H1 (cell line): ENCODE measurements around the gene PRPF6. TPM values are rescaled to one million over a fixed set of nuclear protein-coding genes. Genes with fewer than 3 reads are reported as not detected.

ENCODE experiments used
- CTCF ChIA-PET: fragments of 300-600 bp; sonication (Branson Sonifier 250); formaldehyde crosslinking; loops from one replicate; lab custom pipeline; 2021; ENCODE audit not compliant: partially characterized antibody; lab: Charles Lee
- POLR2A ChIA-PET: fragments of 300-600 bp; sonication (Branson Sonifier 250); formaldehyde crosslinking; loops from one replicate; lab custom pipeline; 2021; ENCODE audit warnings: inconsistent platforms; ENCODE audit not compliant: partially characterized antibody; lab: Charles Lee
- DNase-seq, 2 experiments: peaks; one replicate each; pipeline versions ENCODE4 v3.0.0 to v3.0.0-alpha.2; 2010 to 2022; ENCODE audit warnings: low spot score in 2 of 2, low read depth in 1 of 2, mixed read lengths in 1 of 2
- FAIRE-seq: peaks from 2 replicates; lab custom pipeline; 2011; peaks lifted over from hg19 to GRCh38; lab: Jason Lieb, UNC
- H2AFZ ChIP-seq: 2 replicates; pipeline ENCODE4 v1.8.1; 2012; ENCODE audit warnings: low read length, inconsistent platforms
- H2AK5ac ChIP-seq: 2 replicates; pipeline ENCODE4 v1.6.1; 2013; ENCODE audit warnings: low read depth, low read length
- H2BK120ac ChIP-seq: replicated peaks from 2 replicates; pipeline ENCODE3; 2013; ENCODE audit warnings: low read depth, low read length, inconsistent platforms
- H2BK12ac ChIP-seq: 2 replicates; pipeline ENCODE4 v1.6.1; 2013; ENCODE audit warnings: low read depth, low read length
- H2BK15ac ChIP-seq: 2 replicates; pipeline ENCODE4 v1.6.1; 2013; ENCODE audit warnings: low read length
- H2BK20ac ChIP-seq: 2 replicates; pipeline ENCODE4 v1.6.1; 2013; ENCODE audit warnings: low read length
- H2BK5ac ChIP-seq: 2 replicates; pipeline ENCODE4 v1.6.1; 2013; ENCODE audit warnings: low read depth, low read length
- H3K14ac ChIP-seq: 2 replicates; pipeline ENCODE4 v1.6.1; 2013; ENCODE audit warnings: inconsistent platforms; ENCODE audit not compliant: insufficient read length
- H3K18ac ChIP-seq: 2 replicates; pipeline ENCODE4 v1.6.1; 2013; ENCODE audit warnings: low read length; ENCODE audit errors: extremely low read depth
- H3K23ac ChIP-seq: 2 replicates; pipeline ENCODE4 v1.6.1; 2013; ENCODE audit warnings: inconsistent platforms; ENCODE audit not compliant: insufficient read length
- H3K23me2 ChIP-seq: 2 replicates; pipeline ENCODE4 v1.6.1; 2013; ENCODE audit warnings: low read depth, low read length
- H3K27ac ChIP-seq: 2 replicates; pipeline ENCODE4 v1.6.1; 2011; ENCODE audit warnings: low read depth, low read length, inconsistent platforms
- H3K27me3 ChIP-seq, 4 experiments: replicated peaks in 1 of 4; 1 replicate in 1 of 4; 2 replicates in 3 of 4; pipeline versions ENCODE4 v1.6.1 to v1.8.1; 2011 to 2013; ENCODE audit warnings: low read length in 3 of 4, mild to moderate bottlenecking in 3 of 4, inconsistent platforms in 2 of 4, mixed read lengths in 2 of 4, moderate library complexity in 1 of 4; ENCODE audit not compliant: control insufficient read depth in 3 of 4, insufficient read depth in 3 of 4; ENCODE audit errors: extremely low read depth in 1 of 4
- H3K36me3 ChIP-seq, 4 experiments: 2 replicates each; pipeline versions ENCODE4 v1.6.1 to v1.8.1; 2011 to 2013; ENCODE audit warnings: mild to moderate bottlenecking in 4 of 4, low read length in 3 of 4, moderate library complexity in 2 of 4, control low read depth in 1 of 4, inconsistent platforms in 1 of 4; ENCODE audit not compliant: insufficient read depth in 4 of 4, control insufficient read depth in 2 of 4
- H3K4ac ChIP-seq: replicated peaks from 2 replicates; pipeline ENCODE3; 2013; ENCODE audit warnings: low read length, low read depth, mixed read lengths, inconsistent platforms; ENCODE audit not compliant: insufficient read length
- H3K4me1 ChIP-seq, 4 experiments: replicated peaks in 1 of 4; 1 replicate in 1 of 4; 2 replicates in 3 of 4; pipeline versions ENCODE4 v1.6.1 to v1.8.1; 2011 to 2013; ENCODE audit warnings: low read length in 3 of 4, inconsistent platforms in 2 of 4, mixed read lengths in 1 of 4; ENCODE audit not compliant: insufficient read depth in 4 of 4, control insufficient read depth in 3 of 4
- H3K4me2 ChIP-seq, 2 experiments: 2 replicates each; pipeline versions ENCODE4 v1.6.1 to v1.8.1; 2011 to 2013; ENCODE audit warnings: low read depth in 2 of 2, low read length in 2 of 2, control low read depth in 1 of 2, inconsistent platforms in 1 of 2, mild to moderate bottlenecking in 1 of 2; ENCODE audit not compliant: insufficient read depth in 1 of 2
- H3K4me3 ChIP-seq, 4 experiments: fragments of 200-600, 300-600 bp in 1 of 4; sonication (generic), shearing (Covaris generic), sonication (Bioruptor Twin) in 1 of 4; 2 replicates each; pipeline versions ENCODE4 v1.5.1 to v1.8.1; 2011 to 2016; ENCODE audit warnings: low read length in 4 of 4, low read depth in 3 of 4, control low read depth in 2 of 4, inconsistent platforms in 2 of 4, mild to moderate bottlenecking in 2 of 4, mixed read lengths in 1 of 4, moderate library complexity in 1 of 4; ENCODE audit not compliant: insufficient read depth in 2 of 4; ENCODE audit errors: extremely low read depth in 1 of 4
- H3K56ac ChIP-seq: replicated peaks from 2 replicates; pipeline ENCODE3; 2013; ENCODE audit warnings: low read depth, mild to moderate bottlenecking, mixed read lengths, low read length, inconsistent platforms; ENCODE audit not compliant: insufficient read length
- H3K79me1 ChIP-seq: 2 replicates; pipeline ENCODE4 v1.6.1; 2013; ENCODE audit warnings: low read depth, low read length, control low read depth
- H3K79me2 ChIP-seq, 2 experiments: 2 replicates each; pipeline versions ENCODE4 v1.6.1 to v1.8.1; 2012 to 2013; ENCODE audit warnings: low read length in 2 of 2, mild to moderate bottlenecking in 2 of 2, inconsistent platforms in 1 of 2; ENCODE audit not compliant: insufficient read depth in 2 of 2, control insufficient read depth in 1 of 2
- H3K9ac ChIP-seq, 4 experiments: replicated peaks in 1 of 4; 1 replicate in 1 of 4; 2 replicates in 3 of 4; pipeline versions ENCODE4 v1.6.1 to v1.8.1; 2011 to 2013; ENCODE audit warnings: low read depth in 3 of 4, low read length in 3 of 4, control low read depth in 2 of 4, mild to moderate bottlenecking in 2 of 4, moderate library complexity in 2 of 4, inconsistent platforms in 1 of 4; ENCODE audit errors: extremely low read depth in 1 of 4
- H3K9me3 ChIP-seq, 2 experiments: 2 replicates each; pipeline versions ENCODE4 v1.6.1 to v1.8.1; 2012 to 2013; ENCODE audit warnings: mild to moderate bottlenecking in 2 of 2, moderate library complexity in 2 of 2, control low read depth in 1 of 2, inconsistent platforms in 1 of 2, low read depth in 1 of 2, low read length in 1 of 2, mixed read lengths in 1 of 2; ENCODE audit not compliant: insufficient read depth in 2 of 2
- H4K20me1 ChIP-seq, 2 experiments: replicated peaks in 1 of 2; 2 replicates each; pipeline versions ENCODE3 to v1.8.1; 2011 to 2013; ENCODE audit warnings: inconsistent platforms in 2 of 2, low read length in 2 of 2, mild to moderate bottlenecking in 1 of 2; ENCODE audit not compliant: insufficient read depth in 2 of 2, control insufficient read depth in 1 of 2
- H4K5ac ChIP-seq: 2 replicates; pipeline ENCODE4 v1.6.1; 2013; ENCODE audit warnings: low read length, low read depth, mixed read lengths, inconsistent platforms; ENCODE audit not compliant: insufficient read length
- H4K8ac ChIP-seq: 2 replicates; pipeline ENCODE4 v1.8.0; 2013; ENCODE audit warnings: mild to moderate bottlenecking, moderate library complexity, low read length, inconsistent platforms; ENCODE audit not compliant: insufficient read depth; ENCODE audit errors: extremely low read depth
- H4K91ac ChIP-seq: replicated peaks from 2 replicates; pipeline ENCODE3; 2013; ENCODE audit warnings: low read length, mixed read lengths, inconsistent platforms; ENCODE audit not compliant: insufficient read length
- E2F6 ChIP-seq: IDR thresholded peaks from 2 replicates; pipeline ENCODE4 v1.6.1; 2012; ENCODE audit warnings: inconsistent platforms
- EP300 ChIP-seq, 2 experiments: IDR thresholded peaks; 1 replicate in 1 of 2; 2 replicates in 1 of 2; pipeline ENCODE4 v1.6.1; 2011 to 2012; ENCODE audit warnings: low read depth in 2 of 2, low read length in 2 of 2, mild to moderate bottlenecking in 2 of 2, borderline replicate concordance in 1 of 2, inconsistent platforms in 1 of 2, moderate library complexity in 1 of 2
- GABPA ChIP-seq: IDR thresholded peaks from 2 replicates; pipeline ENCODE4 v1.6.1; 2011; ENCODE audit warnings: mild to moderate bottlenecking, low read length, moderate library complexity, borderline replicate concordance; ENCODE audit not compliant: insufficient read depth
- MAFK ChIP-seq: IDR thresholded peaks from 2 replicates; pipeline ENCODE4 v1.6.1; 2012; ENCODE audit warnings: low read depth, mild to moderate bottlenecking, improper control_type of control experiment, low read length
- PHF8 ChIP-seq: fragments of 200-600 bp; sonication (generic); conservative IDR thresholded peaks from 2 replicates; pipeline ENCODE4 v1.7.1; 2012; ENCODE audit warnings: low read depth, mild to moderate bottlenecking, inconsistent platforms, low read length, moderate library complexity
- RAD21 ChIP-seq, 2 experiments: IDR thresholded peaks in 1 of 2; conservative IDR thresholded peaks in 1 of 2; 2 replicates each; pipeline ENCODE4 v1.6.1; 2011; ENCODE audit warnings: low read depth in 2 of 2, low read length in 2 of 2, improper control_type of control experiment in 1 of 2, inconsistent platforms in 1 of 2, mild to moderate bottlenecking in 1 of 2, moderate library complexity in 1 of 2
- SIX5 ChIP-seq: IDR thresholded peaks from 2 replicates; pipeline ENCODE4 v1.6.1; 2011; ENCODE audit warnings: mild to moderate bottlenecking, low read depth, low read length
- YY1 ChIP-seq: IDR thresholded peaks from 2 replicates; pipeline ENCODE4 v1.6.1; 2011; ENCODE audit warnings: low read depth, mild to moderate bottlenecking, low read length
- WGBS, 2 experiments: shearing (Covaris generic) in 1 of 2; methylation state at CpG; one replicate each; pipeline versions ENCODE4 v1.1.6 to v1.1.7; 2013 to 2015; ENCODE audit warnings: low lambda C conversion rate in 2 of 2, mixed read lengths in 2 of 2, inconsistent platforms in 1 of 2, low coverage in 1 of 2, missing lambda C conversion rate in 1 of 2; ENCODE audit not compliant: insufficient replicate concordance in 2 of 2, insufficient coverage in 1 of 2, insufficient read length in 1 of 2; ENCODE audit errors: extremely low coverage in 1 of 2, missing lambda C conversion rate in 1 of 2; 5-methylcytosine and 5-hydroxymethylcytosine counted together
- polyA plus RNA-seq, 7 experiments: library from polyadenylated mRNA; depleted of rRNA in 3 of 7; stranded (reverse) in 5 of 7; unstranded in 2 of 7; fragments of >200 nt in 5 of 7; fragments of 200-250 nt in 2 of 7; gene quantifications; 1 replicate in 5 of 7; 2 replicates in 1 of 7; 4 replicates in 1 of 7; pipeline versions ENCODE4 v1.2.1 to v1.2.3, GENCODE V29; 2011 to 2013; ENCODE audit warnings: missing spikeins in 2 of 7, mixed read lengths in 2 of 7
- total RNA-seq: library from RNA; stranded (reverse); fragmentation: NEBNext Ultra II Directional; extraction: Animal tissue kit (Norgen Biotek cat#: 25700); gene quantifications from 2 replicates; pipeline ENCODE4 v1.2.1, GENCODE V29; 2021
- TF ChIP-seq, protein P1 (sequence below): IDR thresholded peaks from 2 replicates; pipeline ENCODE4 v1.6.1; 2011; ENCODE audit warnings: low read depth, mild to moderate bottlenecking, low read length; ENCODE audit not compliant: insufficient read depth

Gene PRPF6
- total and polyA plus RNA-seq, 2 of the 8 experiments (the other 6 are each of a cell fraction or from before 2014, with no cell fraction given): 27.9 to 76.9 TPM

GRCh38 chr20:63958471-63958870 lies 22.5 kb upstream of the PRPF6 start:
- H4K20me1 ChIP-seq: peaks cover 10 to 15% of the 10 kb centered on the region in 2 experiments
- H3K4ac ChIP-seq: peak overlapping the region; percentile 78
- peak overlapping the region; percentile 53; the same call in 1 of the 2 replicates for H2AK5ac ChIP-seq
- DNase-seq: no peak
- 60% methylated on average over 3 of the region's 4 CpGs; no CpG with 5 or more reads in 1 of the 2 experiments for WGBS, 2 experiments
- peaks cover 9 to 31% (median 22%) of the 10 kb centered on the region in 4 experiments; a peak in 6 of 8 replicates for H3K36me3 ChIP-seq
- no peak overlapping the region for H3K9ac ChIP-seq
- H3K23ac ChIP-seq: no peak overlapping the region
- CTCF ChIA-PET: interaction anchor here (0.8 to 1.2 kb wide), 3 partner anchors 16 to 49 kb away, joined by 4 to 6 read pairs (median 4); partner anchors contain the start of gene PRPF6
- peak overlapping the region; percentile 58 for H2BK5ac ChIP-seq
- POLR2A ChIA-PET: interaction anchor here (0.6 to 2.0 kb wide), 4 partner anchors 10 to 22 kb away, joined by 3 to 11 read pairs (median 4); partner anchors contain the start of gene PRPF6
- peaks cover 3 to 12% of the 10 kb centered on the region in 2 experiments; a peak in 3 of 4 replicates for H3K9me3 ChIP-seq
- peaks cover 13% of the 10 kb centered on the region for H3K79me1 ChIP-seq
- no peak overlapping the region; the same call in 1 of the 2 replicates for H2BK20ac ChIP-seq
- no peak overlapping the region for H3K56ac ChIP-seq
- H3K18ac ChIP-seq: no peak overlapping the region
- H3K4me3 ChIP-seq: no peak overlapping the region
- H3K27ac ChIP-seq: no peak overlapping the region
- H3K23me2 ChIP-seq: peaks cover 8% of the 10 kb centered on the region; the same call in 1 of the 2 replicates
- H2AFZ ChIP-seq: no peak overlapping the region
- H3K4me2 ChIP-seq: peak overlapping the region; percentile 33 to 61
- peak overlapping the region; percentile 70 for H4K5ac ChIP-seq
- H2BK15ac ChIP-seq: peak overlapping the region; percentile 46; the same call in 1 of the 2 replicates
- H4K91ac ChIP-seq: no peak overlapping the region
- no peaks in the 10 kb centered on the region for H3K27me3 ChIP-seq
- H2BK120ac ChIP-seq: no peak overlapping the region
- H3K79me2 ChIP-seq: peaks cover 12 to 23% of the 10 kb centered on the region in 2 experiments; a peak in 3 of 4 replicates
- no peak overlapping the region for H4K8ac ChIP-seq
- peaks cover 0 to 19% (median 12%) of the 10 kb centered on the region in 4 experiments; a peak in 6 of 7 replicates for H3K4me1 ChIP-seq
- FAIRE-seq: no peak
- peak overlapping the region; percentile 63; the same call in 1 of the 2 replicates for H2BK12ac ChIP-seq
- no peak overlapping the region for H3K14ac ChIP-seq
- TF ChIP-seq PHF8: no peak
- no peak for TF ChIP-seq MAFK
- TF ChIP-seq SIX5: no peak
- TF ChIP-seq YY1: no peak
- TF ChIP-seq, protein P1, sequence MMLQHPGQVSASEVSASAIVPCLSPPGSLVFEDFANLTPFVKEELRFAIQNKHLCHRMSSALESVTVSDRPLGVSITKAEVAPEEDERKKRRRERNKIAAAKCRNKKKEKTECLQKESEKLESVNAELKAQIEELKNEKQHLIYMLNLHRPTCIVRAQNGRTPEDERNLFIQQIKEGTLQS: no peak
- no peak for TF ChIP-seq EP300 (IDR thresholded peaks at IDR 0.05; ENCODE audit: borderline replicate concordance in 1 of 2, low read depth in 2 of 2, low read length in 2 of 2)
- TF ChIP-seq RAD21 (IDR thresholded peaks at IDR 0.05 in 1 of 2, conservative IDR thresholded peaks at IDR 0.05 in 1 of 2; ENCODE audit: low read depth in 2 of 2, low read length in 2 of 2): no peak
- TF ChIP-seq GABPA: no peak
- no peak for TF ChIP-seq E2F6
